NB4 (cell line): ENCODE results near the gene SPG21.

Experiments
- CTCF ChIP-seq: IDR thresholded peaks from one replicate; pipeline ENCODE4 v1.5.1; 2012; ENCODE audit warnings: low read depth, low read length
- MAX ChIP-seq: IDR thresholded peaks from 2 replicates; pipeline ENCODE4 v1.6.1; 2011; ENCODE audit warnings: low read depth, low read length
- MYC ChIP-seq: IDR thresholded peaks from 2 replicates; pipeline ENCODE4 v1.6.1; 2011; ENCODE audit warnings: low read depth, low read length
- POLR2A ChIP-seq: IDR thresholded peaks from 2 replicates; pipeline ENCODE4 v1.6.1; 2011; ENCODE audit warnings: mild to moderate bottlenecking; ENCODE audit not compliant: insufficient read length; ENCODE audit errors: extremely low read depth

GRCh38 chr15:65020419-65020818 is 30.7 kb upstream of the SPG21 start:
- TF ChIP-seq POLR2A (no peak), CTCF (no peak), MAX (no peak), MYC (no peak)
